Measurements from ENCODE around the gene EEF2K.

EEF2K gene

DNA sequence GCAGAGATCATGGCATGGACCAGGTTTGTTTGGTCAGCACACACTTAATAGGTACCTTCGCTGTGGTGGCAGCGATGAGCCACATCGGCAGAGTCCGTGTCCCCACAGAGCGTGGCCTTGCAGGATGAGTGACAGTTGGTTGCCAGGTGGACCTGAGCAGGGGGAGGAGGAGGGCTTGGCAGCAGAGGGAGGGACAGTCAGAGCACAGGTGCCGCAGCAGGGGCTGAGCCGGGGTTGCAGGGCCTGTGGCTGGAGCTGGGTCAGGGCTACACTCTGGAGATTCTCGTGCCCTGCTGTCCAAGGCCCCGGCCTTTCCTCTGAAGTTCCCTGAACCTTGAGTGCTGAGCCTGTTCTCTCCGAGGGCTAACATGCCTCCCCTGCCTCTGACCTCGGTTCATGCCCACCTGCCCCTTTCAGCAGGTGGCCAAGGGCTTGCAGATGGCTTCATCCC lies 116.0 kb downstream of the EEF2K start:
- TF ChIP-seq TCF4 (CRISPR knock-in tag; IDR thresholded peaks at IDR 0.05; ENCODE audit: borderline replicate concordance) (no peak), RARB (CRISPR knock-in tag; IDR thresholded peaks at IDR 0.05) (no peak), ISL1 (CRISPR knock-in tag; IDR thresholded peaks at IDR 0.05) (no peak), OSR1 (CRISPR knock-in tag; IDR thresholded peaks at IDR 0.05) (no peak), CSDC2 (CRISPR knock-in tag; IDR thresholded peaks at IDR 0.05) (no peak), PPARA (CRISPR knock-in tag; IDR thresholded peaks at IDR 0.05; ENCODE audit: borderline replicate concordance) (no peak), ZNF8 (CRISPR knock-in tag; IDR thresholded peaks at IDR 0.05) (no peak), ZC3H10 (CRISPR knock-in tag; IDR thresholded peaks at IDR 0.05) (no peak), ARNTL (CRISPR knock-in tag; IDR thresholded peaks at IDR 0.05; ENCODE audit: borderline replicate concordance, low read depth) (no peak)
- TF ChIP-seq, protein P1, sequence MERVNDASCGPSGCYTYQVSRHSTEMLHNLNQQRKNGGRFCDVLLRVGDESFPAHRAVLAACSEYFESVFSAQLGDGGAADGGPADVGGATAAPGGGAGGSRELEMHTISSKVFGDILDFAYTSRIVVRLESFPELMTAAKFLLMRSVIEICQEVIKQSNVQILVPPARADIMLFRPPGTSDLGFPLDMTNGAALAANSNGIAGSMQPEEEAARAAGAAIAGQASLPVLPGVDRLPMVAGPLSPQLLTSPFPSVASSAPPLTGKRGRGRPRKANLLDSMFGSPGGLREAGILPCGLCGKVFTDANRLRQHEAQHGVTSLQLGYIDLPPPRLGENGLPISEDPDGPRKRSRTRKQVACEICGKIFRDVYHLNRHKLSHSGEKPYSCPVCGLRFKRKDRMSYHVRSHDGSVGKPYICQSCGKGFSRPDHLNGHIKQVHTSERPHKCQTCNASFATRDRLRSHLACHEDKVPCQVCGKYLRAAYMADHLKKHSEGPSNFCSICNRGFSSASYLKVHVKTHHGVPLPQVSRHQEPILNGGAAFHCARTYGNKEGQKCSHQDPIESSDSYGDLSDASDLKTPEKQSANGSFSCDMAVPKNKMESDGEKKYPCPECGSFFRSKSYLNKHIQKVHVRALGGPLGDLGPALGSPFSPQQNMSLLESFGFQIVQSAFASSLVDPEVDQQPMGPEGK (CRISPR knock-in tag; IDR thresholded peaks at IDR 0.05; ENCODE audit: borderline replicate concordance), result no peak
- TF ChIP-seq, protein P2, sequence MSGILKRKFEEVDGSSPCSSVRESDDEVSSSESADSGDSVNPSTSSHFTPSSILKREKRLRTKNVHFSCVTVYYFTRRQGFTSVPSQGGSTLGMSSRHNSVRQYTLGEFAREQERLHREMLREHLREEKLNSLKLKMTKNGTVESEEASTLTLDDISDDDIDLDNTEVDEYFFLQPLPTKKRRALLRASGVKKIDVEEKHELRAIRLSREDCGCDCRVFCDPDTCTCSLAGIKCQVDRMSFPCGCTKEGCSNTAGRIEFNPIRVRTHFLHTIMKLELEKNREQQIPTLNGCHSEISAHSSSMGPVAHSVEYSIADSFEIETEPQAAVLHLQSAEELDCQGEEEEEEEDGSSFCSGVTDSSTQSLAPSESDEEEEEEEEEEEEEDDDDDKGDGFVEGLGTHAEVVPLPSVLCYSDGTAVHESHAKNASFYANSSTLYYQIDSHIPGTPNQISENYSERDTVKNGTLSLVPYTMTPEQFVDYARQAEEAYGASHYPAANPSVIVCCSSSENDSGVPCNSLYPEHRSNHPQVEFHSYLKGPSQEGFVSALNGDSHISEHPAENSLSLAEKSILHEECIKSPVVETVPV (CRISPR knock-in tag; IDR thresholded peaks at IDR 0.05), result no peak
- TF ChIP-seq, protein P3, sequence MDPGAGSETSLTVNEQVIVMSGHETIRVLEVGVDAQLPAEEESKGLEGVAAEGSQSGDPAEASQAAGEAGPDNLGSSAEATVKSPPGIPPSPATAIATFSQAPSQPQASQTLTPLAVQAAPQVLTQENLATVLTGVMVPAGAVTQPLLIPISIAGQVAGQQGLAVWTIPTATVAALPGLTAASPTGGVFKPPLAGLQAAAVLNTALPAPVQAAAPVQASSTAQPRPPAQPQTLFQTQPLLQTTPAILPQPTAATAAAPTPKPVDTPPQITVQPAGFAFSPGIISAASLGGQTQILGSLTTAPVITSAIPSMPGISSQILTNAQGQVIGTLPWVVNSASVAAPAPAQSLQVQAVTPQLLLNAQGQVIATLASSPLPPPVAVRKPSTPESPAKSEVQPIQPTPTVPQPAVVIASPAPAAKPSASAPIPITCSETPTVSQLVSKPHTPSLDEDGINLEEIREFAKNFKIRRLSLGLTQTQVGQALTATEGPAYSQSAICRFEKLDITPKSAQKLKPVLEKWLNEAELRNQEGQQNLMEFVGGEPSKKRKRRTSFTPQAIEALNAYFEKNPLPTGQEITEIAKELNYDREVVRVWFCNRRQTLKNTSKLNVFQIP (CRISPR knock-in tag; IDR thresholded peaks at IDR 0.05; ENCODE audit: borderline replicate concordance, low read depth), result no peak
- ATAC-seq, result no peak

DNA sequence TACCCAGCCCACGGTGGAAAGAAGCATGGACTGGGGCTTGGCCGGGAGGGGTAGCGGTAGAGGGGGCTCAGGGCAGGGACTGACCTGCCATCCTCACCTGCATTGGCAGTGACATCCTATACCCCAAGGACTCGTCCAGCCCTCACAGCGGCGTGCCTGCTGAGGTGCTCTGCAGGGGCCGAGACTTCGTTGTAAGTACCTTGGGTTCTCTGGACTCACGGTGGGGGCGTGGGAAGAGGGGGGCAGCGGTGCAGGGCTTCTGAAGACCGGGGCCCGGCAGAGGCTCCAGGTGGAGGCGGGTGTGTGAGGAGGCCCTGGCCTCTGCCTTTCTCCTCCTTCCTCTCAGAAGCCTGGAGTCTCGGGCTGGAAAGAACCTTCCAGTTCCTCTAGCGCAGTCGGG lies 116.7 kb downstream of the EEF2K start:
- TF ChIP-seq ZFP30 (CRISPR knock-in tag; IDR thresholded peaks at IDR 0.05), result no peak
- no peak for TF ChIP-seq OSR1 (CRISPR knock-in tag; IDR thresholded peaks at IDR 0.05)
- TF ChIP-seq, protein P3 (CRISPR knock-in tag; IDR thresholded peaks at IDR 0.05; ENCODE audit: borderline replicate concordance, low read depth), result no peak
- no peak for TF ChIP-seq ZNF8 (CRISPR knock-in tag; IDR thresholded peaks at IDR 0.05)
- TF ChIP-seq ZFP3 (CRISPR knock-in tag; IDR thresholded peaks at IDR 0.05), result no peak
- TF ChIP-seq ARNTL (CRISPR knock-in tag; IDR thresholded peaks at IDR 0.05; ENCODE audit: borderline replicate concordance, low read depth), result no peak
- no peak for TF ChIP-seq TOX (CRISPR knock-in tag; IDR thresholded peaks at IDR 0.05; ENCODE audit: borderline replicate concordance)
- no peak for TF ChIP-seq GLIS3 (CRISPR knock-in tag; IDR thresholded peaks at IDR 0.05)
- TF ChIP-seq, protein P4, sequence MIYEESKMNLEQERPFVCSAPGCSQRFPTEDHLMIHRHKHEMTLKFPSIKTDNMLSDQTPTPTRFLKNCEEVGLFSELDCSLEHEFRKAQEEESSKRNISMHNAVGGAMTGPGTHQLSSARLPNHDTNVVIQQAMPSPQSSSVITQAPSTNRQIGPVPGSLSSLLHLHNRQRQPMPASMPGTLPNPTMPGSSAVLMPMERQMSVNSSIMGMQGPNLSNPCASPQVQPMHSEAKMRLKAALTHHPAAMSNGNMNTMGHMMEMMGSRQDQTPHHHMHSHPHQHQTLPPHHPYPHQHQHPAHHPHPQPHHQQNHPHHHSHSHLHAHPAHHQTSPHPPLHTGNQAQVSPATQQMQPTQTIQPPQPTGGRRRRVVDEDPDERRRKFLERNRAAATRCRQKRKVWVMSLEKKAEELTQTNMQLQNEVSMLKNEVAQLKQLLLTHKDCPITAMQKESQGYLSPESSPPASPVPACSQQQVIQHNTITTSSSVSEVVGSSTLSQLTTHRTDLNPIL (CRISPR knock-in tag; IDR thresholded peaks at IDR 0.05; ENCODE audit: low read depth), result no peak
- no peak for TF ChIP-seq ISL1 (CRISPR knock-in tag; IDR thresholded peaks at IDR 0.05)
- no peak for TF ChIP-seq CSDC2 (CRISPR knock-in tag; IDR thresholded peaks at IDR 0.05)
- TF ChIP-seq ZNF70 (CRISPR knock-in tag; IDR thresholded peaks at IDR 0.05), result no peak
- no peak for TF ChIP-seq ESRRG (CRISPR knock-in tag; IDR thresholded peaks at IDR 0.05)
- TF ChIP-seq BACH2 (CRISPR knock-in tag; IDR thresholded peaks at IDR 0.05; ENCODE audit: borderline replicate concordance), result no peak
- TF ChIP-seq, protein P1 (CRISPR knock-in tag; IDR thresholded peaks at IDR 0.05; ENCODE audit: borderline replicate concordance), result no peak
- TF ChIP-seq, protein P5, sequence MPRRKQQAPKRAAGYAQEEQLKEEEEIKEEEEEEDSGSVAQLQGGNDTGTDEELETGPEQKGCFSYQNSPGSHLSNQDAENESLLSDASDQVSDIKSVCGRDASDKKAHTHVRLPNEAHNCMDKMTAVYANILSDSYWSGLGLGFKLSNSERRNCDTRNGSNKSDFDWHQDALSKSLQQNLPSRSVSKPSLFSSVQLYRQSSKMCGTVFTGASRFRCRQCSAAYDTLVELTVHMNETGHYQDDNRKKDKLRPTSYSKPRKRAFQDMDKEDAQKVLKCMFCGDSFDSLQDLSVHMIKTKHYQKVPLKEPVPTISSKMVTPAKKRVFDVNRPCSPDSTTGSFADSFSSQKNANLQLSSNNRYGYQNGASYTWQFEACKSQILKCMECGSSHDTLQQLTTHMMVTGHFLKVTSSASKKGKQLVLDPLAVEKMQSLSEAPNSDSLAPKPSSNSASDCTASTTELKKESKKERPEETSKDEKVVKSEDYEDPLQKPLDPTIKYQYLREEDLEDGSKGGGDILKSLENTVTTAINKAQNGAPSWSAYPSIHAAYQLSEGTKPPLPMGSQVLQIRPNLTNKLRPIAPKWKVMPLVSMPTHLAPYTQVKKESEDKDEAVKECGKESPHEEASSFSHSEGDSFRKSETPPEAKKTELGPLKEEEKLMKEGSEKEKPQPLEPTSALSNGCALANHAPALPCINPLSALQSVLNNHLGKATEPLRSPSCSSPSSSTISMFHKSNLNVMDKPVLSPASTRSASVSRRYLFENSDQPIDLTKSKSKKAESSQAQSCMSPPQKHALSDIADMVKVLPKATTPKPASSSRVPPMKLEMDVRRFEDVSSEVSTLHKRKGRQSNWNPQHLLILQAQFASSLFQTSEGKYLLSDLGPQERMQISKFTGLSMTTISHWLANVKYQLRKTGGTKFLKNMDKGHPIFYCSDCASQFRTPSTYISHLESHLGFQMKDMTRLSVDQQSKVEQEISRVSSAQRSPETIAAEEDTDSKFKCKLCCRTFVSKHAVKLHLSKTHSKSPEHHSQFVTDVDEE (CRISPR knock-in tag; IDR thresholded peaks at IDR 0.05), result no peak
- TF ChIP-seq ZC3H10 (CRISPR knock-in tag; IDR thresholded peaks at IDR 0.05), result no peak
- TF ChIP-seq, protein P2 (CRISPR knock-in tag; IDR thresholded peaks at IDR 0.05), result no peak
- TF ChIP-seq PPARA (CRISPR knock-in tag; IDR thresholded peaks at IDR 0.05; ENCODE audit: borderline replicate concordance), result no peak
- no peak for TF ChIP-seq SNAI2 (CRISPR knock-in tag; IDR thresholded peaks at IDR 0.05)
- ATAC-seq, result no peak

Measured in SK-N-SH treated with all-trans-retinoic acid at 6 μM for 48 hours (cell line).